Neural cell (in vitro differentiated cells): ENCODE data around the gene FLT1. TPM values are rescaled to one million over a fixed set of nuclear protein-coding genes. Genes with fewer than 3 reads are reported as not detected.
A peak's percentile ranks its signal among the peaks of the same experiment; 100 is the strongest.

Source experiments
- H2AFZ ChIP-seq: fragments of 200-600, 300-800 bp; sonication (generic), shearing (Covaris generic); 2 replicates; pipeline ENCODE4 v1.6.0; 2014; ENCODE audit warnings: low read depth, mild to moderate bottlenecking, antibody characterized with exemption, low read length, moderate library complexity
- H3F3A ChIP-seq: fragments of 200-600 bp; shearing (Covaris generic); 2 replicates; pipeline ENCODE4 v1.6.1; 2016; ENCODE audit warnings: mild to moderate bottlenecking, moderate library complexity, mixed read lengths, antibody characterized with exemption, low read length; ENCODE audit not compliant: insufficient read depth, poor library complexity, severe bottlenecking
- H3K27ac ChIP-seq: fragments of 200-600, 300-800 bp; sonication (generic), shearing (Covaris generic); 2 replicates; pipeline ENCODE4 v1.5.1; 2014; ENCODE audit warnings: mild to moderate bottlenecking, low read length, moderate library complexity
- H3K27me3 ChIP-seq: fragments of 300-800, 200-600 bp; sonication (generic), shearing (Covaris generic); 2 replicates; pipeline ENCODE4 v1.6.0; 2014; ENCODE audit warnings: mild to moderate bottlenecking, low read depth, low read length, moderate library complexity; ENCODE audit not compliant: insufficient read depth
- H3K36me3 ChIP-seq: fragments of 300-800, 200-600 bp; sonication (generic), shearing (Covaris generic); 2 replicates; pipeline ENCODE4 v1.5.1; 2014; ENCODE audit warnings: mild to moderate bottlenecking, antibody characterized with exemption, low read length, moderate library complexity; ENCODE audit not compliant: insufficient read depth
- H3K4me2 ChIP-seq: fragments of 300-800, 200-600 bp; sonication (generic), shearing (Covaris generic); 2 replicates; pipeline ENCODE4 v1.6.0; 2014; ENCODE audit warnings: mild to moderate bottlenecking, low read length
- H3K4me3 ChIP-seq: fragments of 300-800, 200-600 bp; sonication (generic), shearing (Covaris generic); 2 replicates; pipeline ENCODE4 v1.5.1; 2014; ENCODE audit warnings: mild to moderate bottlenecking, low read length, moderate library complexity
- H3K79me2 ChIP-seq: fragments of 200-600 bp; shearing (Covaris generic); replicated peaks from 2 replicates; pipeline ENCODE4 v1.6.0; 2014; ENCODE audit warnings: mild to moderate bottlenecking, low read length, moderate library complexity; ENCODE audit not compliant: insufficient read depth
- H3K9ac ChIP-seq: fragments of 300-800, 200-600 bp; sonication (generic), shearing (Covaris generic); 2 replicates; pipeline ENCODE4 v1.6.1; 2016; ENCODE audit warnings: mild to moderate bottlenecking, low read length, mixed read lengths
- H3K9me2 ChIP-seq: fragments of 200-600 bp; shearing (Covaris generic); 2 replicates; pipeline ENCODE4 v1.6.1; 2016; ENCODE audit warnings: mild to moderate bottlenecking, low read length, mixed read lengths; ENCODE audit not compliant: insufficient read depth
- H3K9me3 ChIP-seq: fragments of 200-600, 300-800 bp; sonication (generic), shearing (Covaris generic); 2 replicates; pipeline ENCODE4 v1.6.1; 2016; ENCODE audit warnings: mild to moderate bottlenecking, mixed run types, low read length, moderate library complexity, mixed read lengths
- H4K20me1 ChIP-seq: fragments of 200-600 bp; shearing (Covaris generic); 2 replicates; pipeline ENCODE4 v1.6.1; 2016; ENCODE audit warnings: mild to moderate bottlenecking, mixed run types; ENCODE audit not compliant: insufficient read depth
- EP300 ChIP-seq: fragments of 450-650 bp; conservative IDR thresholded peaks from 2 replicates; pipeline ENCODE4 v1.6.1; 2014; ENCODE audit warnings: antibody characterized with exemption, mild to moderate bottlenecking, moderate library complexity; ENCODE audit not compliant: poor library complexity, severe bottlenecking
- EZH2 ChIP-seq: fragments of 200-600, 300-800 bp; shearing (Covaris generic), sonication (generic); IDR thresholded peaks from 2 replicates; pipeline ENCODE4 v1.6.1; 2014; ENCODE audit warnings: antibody characterized with exemption, low read length, borderline replicate concordance, mild to moderate bottlenecking; ENCODE audit not compliant: insufficient read depth, poor library complexity, severe bottlenecking
- MXI1 ChIP-seq: fragments of 450-650 bp; conservative IDR thresholded peaks from 2 replicates; pipeline ENCODE4 v1.6.1; 2014; ENCODE audit warnings: antibody characterized with exemption, mild to moderate bottlenecking; ENCODE audit not compliant: poor library complexity, severe bottlenecking
- POLR2AphosphoS5 ChIP-seq: IDR thresholded peaks from 2 replicates; pipeline ENCODE4 v1.6.1; 2012
- RAD21 ChIP-seq: fragments of 450-650 bp; conservative IDR thresholded peaks from 2 replicates; pipeline ENCODE4 v1.6.1; 2014; ENCODE audit warnings: antibody characterized with exemption, mild to moderate bottlenecking, moderate library complexity
- SMC3 ChIP-seq: fragments of 450-650 bp; conservative IDR thresholded peaks from 2 replicates; pipeline ENCODE4 v1.6.1; 2014; ENCODE audit warnings: antibody characterized with exemption, mild to moderate bottlenecking, moderate library complexity; ENCODE audit not compliant: poor library complexity
- TAF1 ChIP-seq: IDR thresholded peaks from 2 replicates; pipeline ENCODE4 v1.6.1; 2012; ENCODE audit warnings: low read depth
- polyA plus RNA-seq: library from polyadenylated mRNA; depleted of rRNA; stranded (reverse); fragments of >200 nt; gene quantifications from 2 replicates; pipeline ENCODE4 v1.2.3, GENCODE V29; 2014
- TF ChIP-seq, protein P1 (sequence below): IDR thresholded peaks from 2 replicates; pipeline ENCODE4 v1.6.1; 2012; ENCODE audit warnings: borderline replicate concordance

FLT1 gene
- polyA plus RNA-seq, 1 donor from 2014 or later: not detected

DNA sequence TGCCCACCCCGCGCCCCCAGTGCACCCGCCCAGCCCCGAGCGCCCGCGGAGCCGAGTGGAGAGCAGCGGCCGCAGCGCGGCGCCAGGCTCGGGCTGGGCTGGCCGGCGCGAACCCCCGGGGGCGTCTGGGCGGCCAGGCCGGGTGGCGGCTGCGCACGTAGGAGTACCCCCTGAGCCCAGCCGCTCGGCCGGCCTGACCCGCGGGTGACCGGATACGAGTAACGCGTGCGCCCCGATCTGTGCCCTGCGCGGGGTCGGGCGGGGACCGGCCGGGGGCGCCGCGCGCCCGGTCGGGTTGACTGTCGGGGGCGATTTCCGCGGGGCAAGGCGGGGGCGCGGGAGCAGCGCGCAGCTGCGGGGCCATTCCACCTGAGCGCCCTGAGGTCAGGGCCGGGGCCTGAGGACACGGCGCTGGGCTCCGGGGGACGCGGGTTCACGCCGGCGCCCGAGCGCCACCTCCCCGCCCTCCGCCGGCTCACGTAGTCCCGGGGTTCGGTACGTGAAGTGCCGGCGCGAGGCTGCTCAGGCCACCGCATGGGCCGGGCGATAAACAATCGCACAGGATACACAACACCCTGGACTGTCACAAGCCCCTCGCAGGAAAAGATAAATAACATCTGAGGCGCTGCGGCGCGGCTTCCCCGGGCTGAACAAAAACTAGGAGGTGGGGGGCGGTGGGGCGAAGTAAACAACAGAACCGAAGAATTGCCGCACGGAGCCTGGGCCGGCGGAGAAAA is 37.6 kb upstream of the FLT1 start:
- Histone ChIP-seq H3K27me3 (peaks cover 58% of the 10 kb centered on the region), H3F3A (no peaks in the 10 kb centered on the region), H3K9me3 (no peaks in the 10 kb centered on the region), H4K20me1 (no peaks in the 10 kb centered on the region), H3K4me3 (peak overlapping the region; percentile 63), H3K27ac (no peak overlapping the region), H3K9ac (peak overlapping the region; percentile 3), H3K9me2 (no peaks in the 10 kb centered on the region), H2AFZ (no peak overlapping the region), H3K36me3 (no peaks in the 10 kb centered on the region), H3K79me2 (no peaks in the 10 kb centered on the region), H3K4me2 (no peak overlapping the region)
- TF ChIP-seq POLR2AphosphoS5 (peak; percentile 8), MXI1 (no peak), TAF1 (peak; percentile 30), EZH2 (peak; percentile 64)

DNA sequence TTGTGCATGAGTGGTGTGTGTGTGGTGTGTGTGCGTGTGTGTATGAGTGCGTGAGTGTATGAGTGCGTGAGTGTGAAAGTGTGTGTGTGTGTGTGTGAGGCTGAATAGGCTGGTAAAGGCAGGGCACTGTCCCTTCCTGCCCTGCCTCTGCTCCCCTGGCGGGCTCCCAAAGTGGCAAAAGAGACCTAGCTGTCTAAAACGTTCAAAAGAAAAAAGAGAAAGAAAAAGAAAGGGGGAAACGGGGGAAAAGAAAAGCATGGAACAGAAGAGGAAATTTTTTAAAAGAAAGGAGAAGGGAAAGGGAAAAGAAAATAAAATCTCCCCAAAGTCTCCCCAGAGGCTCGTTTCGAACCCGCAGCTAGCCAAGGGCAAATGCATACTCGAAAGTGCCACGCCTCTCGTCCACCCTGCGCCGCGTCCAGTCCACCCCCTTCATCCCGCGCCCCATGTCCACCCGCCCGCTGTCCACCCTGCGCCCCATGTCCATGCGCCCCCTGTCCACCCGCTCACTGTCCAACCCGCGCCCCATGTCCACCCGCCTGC is 37.0 kb upstream of the FLT1 start:
- no peak overlapping the region for H2AFZ ChIP-seq
- H3K9ac ChIP-seq: peak overlapping the region; percentile 38
- H3F3A ChIP-seq: no peaks in the 10 kb centered on the region
- no peak overlapping the region for H3K27ac ChIP-seq
- H3K4me3 ChIP-seq: peak overlapping the region; percentile 61
- no peaks in the 10 kb centered on the region for H3K36me3 ChIP-seq
- no peaks in the 10 kb centered on the region for H3K9me3 ChIP-seq
- H3K27me3 ChIP-seq: peaks cover 58% of the 10 kb centered on the region
- no peaks in the 10 kb centered on the region for H4K20me1 ChIP-seq
- H3K4me2 ChIP-seq: no peak overlapping the region
- H3K9me2 ChIP-seq: no peaks in the 10 kb centered on the region
- H3K79me2 ChIP-seq: no peaks in the 10 kb centered on the region
- TF ChIP-seq TAF1: no peak
- TF ChIP-seq EZH2: peak; percentile 60
- TF ChIP-seq POLR2AphosphoS5: no peak
- no peak for TF ChIP-seq EP300

DNA sequence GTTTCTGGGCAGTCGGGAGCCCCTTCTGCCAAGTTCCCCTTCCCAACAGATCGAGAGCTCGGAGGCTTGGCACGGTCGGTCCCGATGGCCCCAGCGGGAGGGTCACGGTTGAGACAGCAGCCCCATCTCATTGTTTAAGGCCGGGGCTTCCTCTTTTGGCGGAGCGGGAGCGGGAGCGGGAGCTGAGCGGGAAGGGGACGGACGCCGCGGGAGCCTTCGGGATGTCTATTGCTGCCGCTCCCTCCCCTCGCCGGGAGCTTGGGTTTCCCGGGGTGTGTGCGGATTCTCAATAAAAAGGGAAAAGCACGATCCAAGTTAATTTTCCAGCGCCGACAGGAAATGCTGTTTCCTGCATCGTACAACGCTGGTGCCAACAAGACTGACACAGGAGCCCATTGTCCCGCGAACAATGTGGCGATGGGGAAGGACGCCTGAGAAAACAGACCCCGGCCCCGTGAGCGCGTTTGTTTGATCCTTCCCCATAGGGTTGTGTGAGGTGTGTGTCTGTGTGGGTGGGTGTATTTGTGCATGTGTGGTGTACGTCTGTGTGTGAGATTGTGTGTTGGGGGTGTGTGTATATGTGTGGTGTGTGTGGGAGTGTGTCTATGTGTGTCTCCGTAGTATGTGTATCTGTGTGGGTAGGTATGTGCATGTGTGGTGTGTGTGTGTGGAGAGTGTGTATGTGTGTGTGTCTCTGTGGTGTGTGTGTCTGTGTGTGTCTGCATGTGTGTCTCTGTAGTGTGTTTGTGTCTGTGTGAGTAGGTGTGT is 36.3 kb upstream of the FLT1 start:
- Histone ChIP-seq H3K4me3 (peak overlapping the region; percentile 61), H3K27me3 (peaks cover 58% of the 10 kb centered on the region), H3K9me2 (no peaks in the 10 kb centered on the region), H4K20me1 (no peaks in the 10 kb centered on the region), H3F3A (no peaks in the 10 kb centered on the region), H3K4me2 (peak overlapping the region; percentile 16), H3K9me3 (no peaks in the 10 kb centered on the region), H3K79me2 (no peaks in the 10 kb centered on the region), H3K27ac (no peak overlapping the region), H3K36me3 (no peaks in the 10 kb centered on the region), H3K9ac (peak overlapping the region; percentile 38), H2AFZ (no peak overlapping the region)
- TF ChIP-seq SMC3: no peak
- TF ChIP-seq EZH2: no peak
- TF ChIP-seq POLR2AphosphoS5: peak; percentile 24
- TF ChIP-seq MXI1: peak; percentile 25
- TF ChIP-seq, protein P1, sequence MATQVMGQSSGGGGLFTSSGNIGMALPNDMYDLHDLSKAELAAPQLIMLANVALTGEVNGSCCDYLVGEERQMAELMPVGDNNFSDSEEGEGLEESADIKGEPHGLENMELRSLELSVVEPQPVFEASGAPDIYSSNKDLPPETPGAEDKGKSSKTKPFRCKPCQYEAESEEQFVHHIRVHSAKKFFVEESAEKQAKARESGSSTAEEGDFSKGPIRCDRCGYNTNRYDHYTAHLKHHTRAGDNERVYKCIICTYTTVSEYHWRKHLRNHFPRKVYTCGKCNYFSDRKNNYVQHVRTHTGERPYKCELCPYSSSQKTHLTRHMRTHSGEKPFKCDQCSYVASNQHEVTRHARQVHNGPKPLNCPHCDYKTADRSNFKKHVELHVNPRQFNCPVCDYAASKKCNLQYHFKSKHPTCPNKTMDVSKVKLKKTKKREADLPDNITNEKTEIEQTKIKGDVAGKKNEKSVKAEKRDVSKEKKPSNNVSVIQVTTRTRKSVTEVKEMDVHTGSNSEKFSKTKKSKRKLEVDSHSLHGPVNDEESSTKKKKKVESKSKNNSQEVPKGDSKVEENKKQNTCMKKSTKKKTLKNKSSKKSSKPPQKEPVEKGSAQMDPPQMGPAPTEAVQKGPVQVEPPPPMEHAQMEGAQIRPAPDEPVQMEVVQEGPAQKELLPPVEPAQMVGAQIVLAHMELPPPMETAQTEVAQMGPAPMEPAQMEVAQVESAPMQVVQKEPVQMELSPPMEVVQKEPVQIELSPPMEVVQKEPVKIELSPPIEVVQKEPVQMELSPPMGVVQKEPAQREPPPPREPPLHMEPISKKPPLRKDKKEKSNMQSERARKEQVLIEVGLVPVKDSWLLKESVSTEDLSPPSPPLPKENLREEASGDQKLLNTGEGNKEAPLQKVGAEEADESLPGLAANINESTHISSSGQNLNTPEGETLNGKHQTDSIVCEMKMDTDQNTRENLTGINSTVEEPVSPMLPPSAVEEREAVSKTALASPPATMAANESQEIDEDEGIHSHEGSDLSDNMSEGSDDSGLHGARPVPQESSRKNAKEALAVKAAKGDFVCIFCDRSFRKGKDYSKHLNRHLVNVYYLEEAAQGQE: no peak
- TF ChIP-seq RAD21: no peak
